Panc1 (cell line): ENCODE data around the gene DPH6. TPM values are rescaled to one million over a fixed set of nuclear protein-coding genes. Genes with fewer than 3 reads are reported as not detected.

ENCODE experiments used
- ATAC-seq: fragments of 200-7000 bp; cut with Tn5 transposase; 2 replicates; pipeline ENCODE4 v1.9.1; 2020; ENCODE audit warnings: mild to moderate bottlenecking, moderate library complexity
- BruUV-seq: library from RNA; stranded (reverse); fragments of 400-500 nt; replicated peaks from 2 replicates; lab custom pipeline; 2021; lab: Mats Ljungman, UMichigan
- CTCF ChIA-PET: fragments of 300-600 bp; sonication (Branson Sonifier 250); formaldehyde crosslinking; loops from one replicate; lab custom pipeline; 2022; ENCODE audit warnings: antibody characterized with exemption; lab: Charles Lee
- POLR2A ChIA-PET: fragments of 300-600 bp; sonication (Branson Sonifier 250); formaldehyde crosslinking; loops from one replicate; lab custom pipeline; 2022; ENCODE audit warnings: antibody characterized with exemption; lab: Charles Lee
- DNase-seq: peaks from one replicate; pipeline ENCODE4 v3.0.0-alpha.2; 2010; ENCODE audit warnings: low read depth, low spot score
- H3K27ac ChIP-seq: 2 replicates; pipeline ENCODE4 v1.5.1; 2011; ENCODE audit warnings: mild to moderate bottlenecking, low read length, inconsistent platforms
- H3K27me3 ChIP-seq: fragments of 200-500 bp; sonication (Bioruptor generic); 2 replicates; pipeline ENCODE4 v1.6.0; 2014; ENCODE audit warnings: low read length, inconsistent platforms; ENCODE audit not compliant: control insufficient read depth, insufficient read depth
- H3K36me3 ChIP-seq: fragments of 200-500 bp; sonication (Bioruptor generic); 2 replicates; pipeline ENCODE4 v1.5.1; 2014; ENCODE audit warnings: inconsistent platforms, mild to moderate bottlenecking, low read length, moderate library complexity; ENCODE audit not compliant: control insufficient read depth, insufficient read depth
- H3K4me1 ChIP-seq: 2 replicates; pipeline ENCODE4 v1.5.1; 2011; ENCODE audit warnings: inconsistent platforms, mild to moderate bottlenecking, low read length, moderate library complexity; ENCODE audit not compliant: control insufficient read depth, insufficient read depth
- H3K4me3 ChIP-seq, 2 experiments: 2 replicates each; pipeline ENCODE4 v1.5.1; 2011 to 2012; ENCODE audit warnings: low read depth in 2 of 2, low read length in 2 of 2, mild to moderate bottlenecking in 2 of 2, inconsistent platforms in 1 of 2, moderate library complexity in 1 of 2
- H3K9me3 ChIP-seq: fragments of 200-500 bp; sonication (Bioruptor generic); 2 replicates; pipeline ENCODE4 v1.5.1; 2014; ENCODE audit warnings: low read depth, mild to moderate bottlenecking, inconsistent platforms, low read length, moderate library complexity; ENCODE audit not compliant: control insufficient read depth, insufficient read depth
- CTCF ChIP-seq: fragments of 450-650 bp; IDR thresholded peaks from 2 replicates; pipeline ENCODE4 v1.5.1; 2017; ENCODE audit warnings: mild to moderate bottlenecking
- POLR2AphosphoS5 ChIP-seq: IDR thresholded peaks from 2 replicates; pipeline ENCODE4 v1.6.1; 2012; ENCODE audit warnings: mild to moderate bottlenecking, low read depth, low read length, moderate library complexity
- REST ChIP-seq, 2 experiments: IDR thresholded peaks; 2 replicates each; pipeline ENCODE4 v1.6.1; 2011 to 2012; ENCODE audit warnings: low read depth in 2 of 2, control low read depth in 1 of 2, low read length in 1 of 2, mild to moderate bottlenecking in 1 of 2, moderate library complexity in 1 of 2; ENCODE audit not compliant: insufficient read depth in 1 of 2
- SIN3A ChIP-seq: IDR thresholded peaks from 2 replicates; pipeline ENCODE4 v1.6.1; 2012; ENCODE audit warnings: low read depth, mild to moderate bottlenecking, low read length, moderate library complexity, borderline replicate concordance; ENCODE audit not compliant: insufficient read depth
- TCF7L2 ChIP-seq: IDR thresholded peaks from 2 replicates; pipeline ENCODE4 v1.6.1; 2011; ENCODE audit warnings: mild to moderate bottlenecking, low read depth, low read length, inconsistent platforms
- in situ Hi-C: cut with HindIII; loops from 2 replicates; pipeline ENCODE4 v1.10.0; 2016; ENCODE audit warnings: low sequenced_read_pairs, low pct_unique_long_range_greater_than_20kb
- intact Hi-C: fragments of 100-400 bp; cut with micrococcal nuclease; formaldehyde crosslinking; loops from one replicate; pipeline ENCODE4 v1.10.0; 2022; ENCODE audit not compliant: unreplicated experiment
- total RNA-seq: library from RNA; stranded (reverse); gene quantifications from one replicate; pipeline ENCODE4 v1.2.1, GENCODE V29; 2021; ENCODE audit not compliant: unreplicated experiment

DPH6 gene
- total RNA-seq, 1 experiment from 2014 or later, result 24.0 TPM

GRCh38 chr15:35458176-35458856 is 87.6 kb downstream of the DPH6 start:
- POLR2A ChIA-PET, result no interaction called here
- no peaks in the 10 kb centered on the region for H3K27me3 ChIP-seq
- no peak overlapping the region for H3K27ac ChIP-seq
- DNase-seq (no peak), ATAC-seq (no peak)
- CTCF ChIA-PET, result no interaction called here
- in situ Hi-C loops, result no loop called here
- no peaks in the 10 kb centered on the region for H3K4me1 ChIP-seq
- no TSS peak for BruUV-seq
- no peak for TF ChIP-seq CTCF
- TF ChIP-seq POLR2AphosphoS5, result no peak
- TF ChIP-seq REST (IDR thresholded peaks at IDR 0.05; ENCODE audit: insufficient read depth in 1 of 2, low read depth in 2 of 2, low read length in 1 of 2), result no peak
- no peak for TF ChIP-seq SIN3A
- no peaks in the 10 kb centered on the region for H3K36me3 ChIP-seq
- intact Hi-C loops, result no loop called here
- no peak overlapping the region for H3K4me3 ChIP-seq
- no peaks in the 10 kb centered on the region for H3K9me3 ChIP-seq

GRCh38 chr15:35455201-35455600 is 90.8 kb downstream of the DPH6 start:
- H3K27me3 ChIP-seq, result no peaks in the 10 kb centered on the region
- ChIA-PET CTCF (no interaction called here), POLR2A (no interaction called here)
- ATAC-seq (no peak), DNase-seq (no peak)
- no peak for TF ChIP-seq SIN3A
- TF ChIP-seq POLR2AphosphoS5, result no peak
- TF ChIP-seq TCF7L2, result no peak
- no peak for TF ChIP-seq CTCF
- no peak for TF ChIP-seq REST (IDR thresholded peaks at IDR 0.05; ENCODE audit: insufficient read depth in 1 of 2, low read depth in 2 of 2, low read length in 1 of 2)
- intact Hi-C loops, result no loop called here
- H3K4me3 ChIP-seq, result no peak overlapping the region
- no TSS peak for BruUV-seq
- in situ Hi-C loops, result no loop called here
- no peaks in the 10 kb centered on the region for H3K36me3 ChIP-seq
- H3K27ac ChIP-seq, result no peak overlapping the region
- no peaks in the 10 kb centered on the region for H3K4me1 ChIP-seq
- H3K9me3 ChIP-seq, result no peaks in the 10 kb centered on the region
